Stimulated activated CD8-positive, alpha-beta memory T cell treated with anti-CD3 and anti-CD28 coated beads, Interleukin-15, amount 100 ng/mL, for 24 hours (primary cell): ENCODE data around the gene EIF5AL1.
"Not testable (repeated sequence)": the region's sequence is repeated elsewhere in the genome, so short reads cannot be mapped to it uniquely, and the experiment has no call there.

Experiments used
- DNase-seq: peaks from one replicate; pipeline ENCODE4 v3.0.0-alpha.2; 2020; ENCODE audit warnings: low read depth

Gene EIF5AL1

GRCh38 chr10:79487296-79488194, 24.8 kb upstream of the EIF5AL1 start:
- no peak for DNase-seq

GRCh38 chr10:79488336-79488735, 24.0 kb upstream of the EIF5AL1 start:
- DNase-seq: no peak

- no peak for DNase-seq
Observed at GRCh38 chr10:79488870-79489269, 23.5 kb upstream of the EIF5AL1 start.

DNA sequence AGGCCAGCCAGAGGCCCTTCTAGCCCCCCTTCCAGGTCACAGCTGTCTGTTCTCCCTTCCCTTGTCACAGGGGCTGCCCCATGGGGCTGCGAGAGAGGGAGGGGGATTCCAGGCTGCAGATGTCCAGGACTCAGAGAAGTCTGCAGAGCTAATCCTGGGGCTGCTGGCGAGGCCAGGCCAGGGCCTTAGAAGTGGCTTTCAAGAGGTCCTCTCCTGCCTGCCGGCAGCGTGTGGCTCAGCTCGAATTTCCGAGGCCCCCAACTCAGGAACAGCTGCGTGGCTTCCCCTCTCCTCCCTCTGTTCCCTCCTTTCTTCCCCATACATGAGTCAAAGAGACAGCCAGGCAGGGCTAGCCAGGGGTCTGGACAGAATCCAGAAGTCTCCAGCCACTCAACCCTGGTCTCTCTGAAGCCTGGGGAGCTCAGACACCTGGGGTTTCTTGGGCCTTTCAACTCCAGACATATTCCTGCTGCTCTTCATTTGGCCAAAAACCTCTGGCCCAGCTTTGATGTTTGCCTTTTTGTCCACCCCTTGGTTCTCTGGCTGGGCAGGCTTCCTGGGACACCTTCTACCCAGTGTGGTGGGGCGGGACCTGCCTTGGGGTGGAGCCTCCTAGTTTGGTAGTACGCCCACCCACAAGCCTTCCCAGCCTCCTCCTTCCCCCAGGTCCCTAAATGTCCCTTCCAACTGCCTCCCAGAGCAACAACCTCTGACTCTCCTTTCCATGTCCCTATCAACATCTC, 21.8 kb upstream of the EIF5AL1 start:
- DNase-seq: no peak

GRCh38 chr10:79491143-79491835, 21.0 kb upstream of the EIF5AL1 start:
- no peak for DNase-seq

DNA sequence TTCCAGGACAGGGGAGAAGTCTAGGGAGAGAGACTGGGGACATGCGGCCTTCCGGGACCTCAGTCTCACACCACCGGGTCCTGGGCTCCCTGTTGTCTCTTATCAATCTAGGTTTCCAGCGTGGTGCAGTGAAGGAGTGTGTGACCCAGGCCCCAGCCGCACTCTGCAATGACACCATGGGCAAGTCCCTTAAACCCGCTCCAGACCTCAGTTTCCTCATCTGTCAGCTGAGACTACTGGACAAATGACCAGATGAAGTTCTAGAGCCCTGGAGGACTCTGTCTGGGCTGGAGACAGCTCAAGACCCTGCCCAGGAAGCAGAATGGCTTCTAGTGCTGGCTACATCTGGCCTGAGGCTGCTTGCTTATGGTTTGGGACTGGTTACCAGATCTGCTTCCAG, 20.1 kb upstream of the EIF5AL1 start:
- no peak for DNase-seq

- no peak for DNase-seq
Observed at GRCh38 chr10:79492839-79493238, 19.5 kb upstream of the EIF5AL1 start.

DNA sequence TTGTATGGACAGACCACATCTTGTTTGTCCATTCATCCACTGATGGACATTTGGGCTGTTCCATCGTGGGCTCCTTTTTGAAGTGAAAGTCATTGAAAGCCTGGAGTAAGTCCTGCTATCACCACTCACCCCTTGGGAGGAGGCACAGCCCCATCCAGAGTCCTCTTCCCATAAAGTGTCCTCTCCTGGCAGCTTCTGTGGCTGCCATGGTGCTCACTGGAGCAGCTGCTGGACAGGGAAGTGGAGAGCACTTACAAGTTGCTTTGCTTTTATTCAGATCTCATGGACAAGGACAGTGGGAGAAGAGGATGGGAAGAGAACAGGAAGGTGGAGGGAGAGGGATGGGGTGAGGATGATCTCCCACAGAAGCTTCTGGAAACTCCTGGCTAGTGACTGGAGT, 18.5 kb upstream of the EIF5AL1 start:
- DNase-seq: no peak

DNA sequence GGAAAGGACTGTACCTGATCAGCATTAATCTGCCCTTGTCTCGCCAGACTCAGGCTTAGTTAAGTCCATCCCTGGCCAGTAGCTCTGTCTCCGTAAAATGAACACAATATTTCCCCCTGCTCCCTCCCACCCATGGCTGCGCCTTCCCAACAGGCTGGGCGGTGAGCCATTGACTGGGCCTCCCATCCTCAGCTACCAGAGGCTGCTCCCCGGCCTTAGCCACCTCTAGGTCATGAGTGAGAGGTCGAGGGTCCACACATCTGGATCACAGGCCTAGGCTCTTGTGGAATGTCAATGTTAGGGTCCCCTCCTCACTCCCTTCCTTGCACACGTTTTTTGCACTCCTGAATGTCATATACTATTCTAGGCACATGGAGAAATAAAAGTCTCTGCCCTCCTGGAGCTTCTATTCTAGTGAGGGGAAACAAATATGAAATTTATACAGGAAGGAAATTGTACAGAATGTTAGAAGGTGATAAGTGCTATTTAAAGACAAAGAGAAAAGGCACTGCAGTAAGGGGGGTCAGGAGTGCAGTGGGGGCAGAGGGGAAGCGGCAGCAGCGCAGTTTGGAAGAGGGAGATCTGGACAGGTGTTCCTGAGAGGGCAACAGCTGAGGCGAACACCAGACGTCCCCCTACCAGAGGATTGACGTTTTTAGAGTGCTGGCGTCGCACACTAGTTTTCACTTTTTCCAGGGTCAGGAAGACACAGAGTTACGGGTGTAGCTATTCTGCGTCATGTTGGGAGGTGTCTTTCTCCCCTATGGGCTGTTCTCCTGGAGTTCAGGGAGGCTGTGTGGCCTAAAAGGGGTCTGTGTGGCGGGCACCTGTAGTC, 17.2 kb upstream of the EIF5AL1 start:
- DNase-seq: no peak

DNA sequence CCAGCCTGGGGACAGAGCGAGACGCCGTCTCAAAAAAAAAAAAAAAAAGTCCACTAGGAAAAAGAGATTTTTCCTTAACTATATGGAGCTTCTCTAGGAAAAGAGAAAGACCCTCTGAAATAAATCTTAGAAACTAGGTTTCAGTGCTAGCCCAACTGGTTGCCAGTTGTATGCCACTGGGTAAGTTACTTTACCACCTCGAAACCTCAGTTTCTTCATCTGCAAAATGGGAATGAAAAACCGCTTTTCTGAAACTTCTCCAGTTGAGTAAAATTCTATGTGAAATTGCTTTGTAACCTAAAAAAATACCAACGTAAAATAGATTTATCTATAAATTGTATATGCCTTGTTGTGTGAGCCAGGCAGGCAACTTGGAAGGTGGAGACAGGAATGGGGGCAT, 16.5 kb upstream of the EIF5AL1 start:
- DNase-seq: no peak

DNA sequence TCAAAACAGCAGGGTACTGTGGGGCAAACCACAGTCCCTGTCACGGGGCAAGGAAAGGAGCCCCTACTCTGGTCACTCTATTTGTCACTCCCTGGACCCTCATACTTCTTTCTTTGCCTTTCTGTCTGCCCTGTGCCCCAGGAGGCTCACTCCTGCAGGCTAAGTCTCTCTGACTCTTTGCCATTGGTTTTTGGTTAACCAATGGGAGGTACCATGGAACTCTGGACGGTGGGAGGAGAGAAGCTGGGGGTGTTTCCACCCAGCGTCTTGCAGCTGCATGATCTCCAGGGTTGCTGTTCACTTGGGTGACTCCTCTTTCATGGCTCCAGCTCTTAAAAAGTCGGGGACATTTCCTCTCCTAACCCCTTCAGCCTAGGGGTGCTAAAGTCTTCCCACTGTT, 15.4 kb upstream of the EIF5AL1 start:
- DNase-seq: no peak

- DNase-seq: no peak
Observed at GRCh38 chr10:79498291-79498829, 14.0 kb upstream of the EIF5AL1 start.

GRCh38 chr10:79502561-79503309, 9.6 kb upstream of the EIF5AL1 start:
- DNase-seq: no peak

DNA sequence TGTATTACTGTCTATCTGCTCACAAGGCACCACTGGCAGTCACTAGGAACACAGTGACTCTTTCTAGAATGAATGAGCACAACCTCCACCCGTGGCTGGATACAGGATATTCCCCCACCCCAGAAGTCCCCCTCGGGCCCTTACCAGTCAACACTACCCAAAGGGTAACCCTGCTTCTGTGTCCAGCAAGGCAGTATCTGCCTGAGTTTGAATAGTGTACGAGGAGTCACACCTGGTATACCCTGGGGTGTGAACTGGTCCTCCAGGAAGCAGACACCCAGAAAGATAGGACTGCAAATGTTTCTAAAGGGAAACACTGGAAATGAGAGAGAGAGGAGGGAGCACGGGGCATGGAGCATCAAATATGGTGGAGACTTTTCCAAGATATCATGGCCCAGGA, 8.5 kb upstream of the EIF5AL1 start:
- DNase-seq: not testable (repeated sequence)

DNA sequence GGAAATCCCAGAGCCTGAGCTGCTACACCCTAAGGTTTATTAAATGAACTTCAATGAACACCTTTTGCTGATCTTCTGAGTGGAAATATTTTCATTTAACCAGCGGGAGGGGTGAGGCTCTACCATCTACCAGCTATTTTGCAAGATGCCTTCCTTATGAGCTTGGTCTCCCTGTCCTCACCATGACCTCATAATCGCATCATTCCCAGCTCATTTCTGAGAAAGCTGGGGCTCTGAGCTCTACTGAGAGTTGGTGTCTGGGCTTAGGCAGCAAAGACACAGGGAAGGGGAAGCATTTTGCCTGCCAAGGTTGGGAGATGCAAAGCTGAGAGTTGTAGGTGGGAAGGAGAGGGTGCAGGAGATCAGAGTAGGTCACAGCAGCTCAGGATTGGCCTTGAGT, 7.8 kb upstream of the EIF5AL1 start:
- not testable (repeated sequence) for DNase-seq

DNA sequence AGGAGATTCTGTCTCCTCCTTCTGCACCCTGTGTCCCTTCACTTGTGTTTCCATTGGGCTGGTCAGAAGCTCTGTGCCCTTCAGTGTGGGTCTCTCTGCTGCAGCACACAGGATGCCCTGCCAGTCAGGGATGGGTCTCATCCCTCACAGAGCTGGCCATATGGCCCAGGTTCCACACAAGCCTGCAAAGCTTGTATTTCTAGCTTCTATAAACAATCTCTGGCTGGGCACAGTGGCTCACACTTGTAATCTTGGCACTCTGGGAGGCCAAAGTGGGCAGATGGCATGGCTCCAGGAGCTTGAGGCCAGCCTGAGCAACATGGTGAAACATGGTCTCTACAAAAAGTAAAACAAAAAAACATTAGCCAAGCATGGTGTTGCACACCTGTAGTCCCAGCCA, 7.0 kb upstream of the EIF5AL1 start:
- not testable (repeated sequence) for DNase-seq

DNA sequence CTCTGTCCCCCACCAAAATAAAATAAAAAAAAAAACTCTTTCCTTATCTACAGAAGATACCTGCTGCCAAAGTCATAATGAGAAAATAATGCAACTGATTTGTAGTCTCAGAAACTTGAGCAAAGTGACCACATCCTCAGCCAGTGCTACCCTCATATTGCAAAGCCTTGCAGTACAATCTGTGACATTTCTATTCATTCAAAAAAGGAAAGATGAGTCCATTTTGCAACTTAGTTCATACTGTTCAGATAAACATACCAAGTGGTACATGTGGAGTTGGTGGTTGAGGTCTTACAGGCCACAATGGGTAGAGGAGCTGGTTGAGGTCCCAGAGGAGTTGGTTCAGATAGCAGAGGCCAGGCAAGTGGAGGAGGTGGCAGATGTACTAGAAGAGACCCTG, 6.5 kb upstream of the EIF5AL1 start:
- no peak for DNase-seq

GRCh38 chr10:79507440-79508167, 4.7 kb upstream of the EIF5AL1 start:
- DNase-seq: no peak

- not testable (repeated sequence) for DNase-seq
Observed at GRCh38 chr10:79508245-79508644, 4.1 kb upstream of the EIF5AL1 start.

GRCh38 chr10:79509306-79509933, 2.9 kb upstream of the EIF5AL1 start:
- not testable (repeated sequence) for DNase-seq
